ENCODE results near the gene CNOT6.
"Not testable (repeated sequence)": the region's sequence is repeated elsewhere in the genome, so short reads cannot be mapped to it uniquely, and the experiment has no call there.

The CNOT6 gene

GRCh38 chr5:180494060-180494509, at the start of gene CNOT6:
CNOT6 (plus strand) TSS chr5:180494379; CDS start chr5:180529277, 34,898 bp downstream.
- Mint-ChIP-seq H3K4me1 (peaks cover 18% of the 10 kb centered on the region), H3K9me3 (no peaks in the 10 kb centered on the region), H3K36me3 (peaks cover 6% of the 10 kb centered on the region), H3K27ac (peak within 1 kb of the TSS; percentile 90), H3K27me3 (no peaks in the 10 kb centered on the region), H3K4me3 (peak within 1 kb of the TSS; percentile 95)
- DNase-seq (ENCODE audit: low spot score in 2 of 2) (peak; percentile 89 to 95), ATAC-seq (ENCODE audit: low read depth) (peak; percentile 86)

- H3K27me3 Mint-ChIP-seq, result peaks cover 11% of the 10 kb centered on the region
These were observed 39.4 kb upstream of the CNOT6 start for GRCh38 chr5:180454752-180455151.

GRCh38 chr5:180455872-180456271, 38.3 kb upstream of the CNOT6 start:
- no peak overlapping the region for H3K4me3 Mint-ChIP-seq
- no peak for DNase-seq (ENCODE audit: low spot score in 2 of 2)
- no peak for ATAC-seq (ENCODE audit: low read depth)

More at GRCh38 chr5:180454752-180455151, 39.4 kb upstream of the CNOT6 start:
- Mint-ChIP-seq H3K4me1 (no peaks in the 10 kb centered on the region), H3K9me3 (no peaks in the 10 kb centered on the region), H3K36me3 (no peaks in the 10 kb centered on the region), H3K4me3 (no peak overlapping the region), H3K27ac (no peak overlapping the region)
- ATAC-seq (ENCODE audit: low read depth), result no peak
- DNase-seq (ENCODE audit: low spot score in 2 of 2), result no peak

GRCh38 chr5:180456792-180457191, 37.4 kb upstream of the CNOT6 start:
- H3K4me1 Mint-ChIP-seq, result no peaks in the 10 kb centered on the region
- no peak overlapping the region for H3K27ac Mint-ChIP-seq
- ATAC-seq (ENCODE audit: low read depth) (no peak), DNase-seq (ENCODE audit: low spot score in 2 of 2) (no peak)
- H3K9me3 Mint-ChIP-seq, result no peaks in the 10 kb centered on the region
- H3K36me3 Mint-ChIP-seq, result no peaks in the 10 kb centered on the region
- H3K4me3 Mint-ChIP-seq, result no peak overlapping the region
- H3K27me3 Mint-ChIP-seq, result peaks cover 7% of the 10 kb centered on the region

More at GRCh38 chr5:180455872-180456271, 38.3 kb upstream of the CNOT6 start:
- no peaks in the 10 kb centered on the region for H3K36me3 Mint-ChIP-seq
- H3K27ac Mint-ChIP-seq, result no peak overlapping the region
- peaks cover 13% of the 10 kb centered on the region for H3K27me3 Mint-ChIP-seq
- no peaks in the 10 kb centered on the region for H3K4me1 Mint-ChIP-seq
- H3K9me3 Mint-ChIP-seq, result no peaks in the 10 kb centered on the region

GRCh38 chr5:180458852-180459673, 35.1 kb upstream of the CNOT6 start:
- not testable (repeated sequence) for DNase-seq (ENCODE audit: low spot score in 2 of 2); H3K9me3 Mint-ChIP-seq; H3K4me3 Mint-ChIP-seq; ATAC-seq (ENCODE audit: low read depth); H3K27ac Mint-ChIP-seq; H3K36me3 Mint-ChIP-seq; H3K27me3 Mint-ChIP-seq; H3K4me1 Mint-ChIP-seq

GRCh38 chr5:180459674-180460142, 34.5 kb upstream of the CNOT6 start:
- H3K36me3 Mint-ChIP-seq, result not testable (repeated sequence)

GRCh38 chr5:180460834-180461233, 33.3 kb upstream of the CNOT6 start:
- Mint-ChIP-seq H3K27ac (no peak overlapping the region), H3K4me1 (no peaks in the 10 kb centered on the region), H3K36me3 (no peaks in the 10 kb centered on the region), H3K4me3 (no peak overlapping the region), H3K9me3 (no peaks in the 10 kb centered on the region), H3K27me3 (peaks cover 12% of the 10 kb centered on the region)
- DNase-seq (ENCODE audit: low spot score in 2 of 2) (no peak), ATAC-seq (ENCODE audit: low read depth) (no peak)

More at GRCh38 chr5:180459674-180460142, 34.5 kb upstream of the CNOT6 start:
- not testable (repeated sequence) for H3K4me3 Mint-ChIP-seq; H3K27me3 Mint-ChIP-seq; H3K27ac Mint-ChIP-seq; H3K4me1 Mint-ChIP-seq; ATAC-seq (ENCODE audit: low read depth); DNase-seq (ENCODE audit: low spot score in 2 of 2); H3K9me3 Mint-ChIP-seq

GRCh38 chr5:180461303-180461702, 32.9 kb upstream of the CNOT6 start:
- H3K27ac Mint-ChIP-seq, result no peak overlapping the region
- no peaks in the 10 kb centered on the region for H3K36me3 Mint-ChIP-seq
- no peaks in the 10 kb centered on the region for H3K4me1 Mint-ChIP-seq
- no peaks in the 10 kb centered on the region for H3K9me3 Mint-ChIP-seq
- no peak overlapping the region for H3K4me3 Mint-ChIP-seq
- ATAC-seq (ENCODE audit: low read depth) (no peak), DNase-seq (ENCODE audit: low spot score in 2 of 2) (no peak)
- H3K27me3 Mint-ChIP-seq, result peaks cover 12% of the 10 kb centered on the region

GRCh38 chr5:180463216-180463900, 30.8 kb upstream of the CNOT6 start:
- Mint-ChIP-seq H3K27me3 (peaks cover 13% of the 10 kb centered on the region), H3K9me3 (no peaks in the 10 kb centered on the region), H3K4me3 (no peak overlapping the region), H3K4me1 (no peaks in the 10 kb centered on the region), H3K36me3 (no peaks in the 10 kb centered on the region), H3K27ac (no peak overlapping the region)
- DNase-seq (ENCODE audit: low spot score in 2 of 2), result no peak
- no peak for ATAC-seq (ENCODE audit: low read depth)

- H3K27ac Mint-ChIP-seq, result no peak overlapping the region
- ATAC-seq (ENCODE audit: low read depth) (no peak), DNase-seq (ENCODE audit: low spot score in 2 of 2) (no peak)
- H3K27me3 Mint-ChIP-seq, result peaks cover 17% of the 10 kb centered on the region
- no peak overlapping the region for H3K4me3 Mint-ChIP-seq
- H3K36me3 Mint-ChIP-seq, result no peaks in the 10 kb centered on the region
- no peaks in the 10 kb centered on the region for H3K9me3 Mint-ChIP-seq
- no peaks in the 10 kb centered on the region for H3K4me1 Mint-ChIP-seq
These were observed 30.1 kb upstream of the CNOT6 start for GRCh38 chr5:180463916-180464602.

- H3K4me1 Mint-ChIP-seq, result no peaks in the 10 kb centered on the region
- DNase-seq (ENCODE audit: low spot score in 2 of 2) (no peak), ATAC-seq (ENCODE audit: low read depth) (no peak)
- H3K27me3 Mint-ChIP-seq, result peaks cover 17% of the 10 kb centered on the region
- H3K4me3 Mint-ChIP-seq, result no peak overlapping the region
- H3K36me3 Mint-ChIP-seq, result no peaks in the 10 kb centered on the region
- H3K27ac Mint-ChIP-seq, result no peak overlapping the region
- H3K9me3 Mint-ChIP-seq, result no peaks in the 10 kb centered on the region
These were observed 29.6 kb upstream of the CNOT6 start for GRCh38 chr5:180464603-180464970.

- H3K27ac Mint-ChIP-seq; H3K36me3 Mint-ChIP-seq; H3K4me3 Mint-ChIP-seq; ATAC-seq (ENCODE audit: low read depth); DNase-seq (ENCODE audit: low spot score in 2 of 2); H3K4me1 Mint-ChIP-seq; H3K9me3 Mint-ChIP-seq: not testable (repeated sequence)
- H3K27me3 Mint-ChIP-seq, result peaks cover 16% of the 10 kb centered on the region
These were observed 29.1 kb upstream of the CNOT6 start for GRCh38 chr5:180465052-180465451.

GRCh38 chr5:180466316-180466715, 27.9 kb upstream of the CNOT6 start:
- Mint-ChIP-seq H3K9me3 (no peaks in the 10 kb centered on the region), H3K27me3 (peaks cover 18% of the 10 kb centered on the region), H3K4me1 (peaks cover 2% of the 10 kb centered on the region), H3K27ac (no peak overlapping the region), H3K4me3 (no peak overlapping the region), H3K36me3 (no peaks in the 10 kb centered on the region)
- DNase-seq (ENCODE audit: low spot score in 2 of 2) (no peak), ATAC-seq (ENCODE audit: low read depth) (no peak)

Data from memory B cell (primary cell).